Activated T-helper 2 cell treated with anti-CD3 and anti-CD28 coated beads, Interferon-gamma antibody, Interleukin-2, Interleukin-4, amounts not matched to agents 10 μg/mL and 5 μg/mL and 100 μg/mL, durations not matched to agents 14 hours and 24 hours and 36 hours (primary cell): Measurements from ENCODE around the gene SOX5. TPM values are rescaled to one million over a fixed set of nuclear protein-coding genes. Genes with fewer than 3 reads are reported as not detected.

Source experiments
- DNase-seq: peaks from one replicate; pipeline ENCODE4 v3.0.0; 2021; ENCODE audit warnings: low spot score
- H3K27ac Mint-ChIP-seq: one replicate; pipeline ENCODE4 v1.8.0; 2021; ENCODE audit warnings: mixed read lengths
- H3K27me3 Mint-ChIP-seq: one replicate; pipeline ENCODE4 v1.8.0; 2021; ENCODE audit warnings: low read depth, mixed read lengths
- H3K36me3 Mint-ChIP-seq: one replicate; pipeline ENCODE4 v1.8.0; 2021; ENCODE audit warnings: low read depth, mixed read lengths
- H3K4me1 Mint-ChIP-seq: one replicate; pipeline ENCODE4 v1.8.0; 2021; ENCODE audit warnings: low read depth, mixed read lengths
- H3K4me3 Mint-ChIP-seq: one replicate; pipeline ENCODE4 v1.8.0; 2021; ENCODE audit warnings: low read depth, mild to moderate bottlenecking, moderate library complexity, mixed read lengths
- H3K9me3 Mint-ChIP-seq: one replicate; pipeline ENCODE4 v1.8.0; 2021; ENCODE audit warnings: mixed read lengths
- intact Hi-C: fragments of 100-400 bp; cut with micrococcal nuclease; formaldehyde crosslinking; loops from one replicate; pipeline ENCODE4 v1.15.1; 2023
- total RNA-seq: library from RNA; stranded (reverse); gene quantifications from 2 replicates; pipeline ENCODE4 v1.2.3, GENCODE V29; 2022

The SOX5 gene
- total RNA-seq, 1 donor from 2014 or later, result 0.34 TPM

DNA sequence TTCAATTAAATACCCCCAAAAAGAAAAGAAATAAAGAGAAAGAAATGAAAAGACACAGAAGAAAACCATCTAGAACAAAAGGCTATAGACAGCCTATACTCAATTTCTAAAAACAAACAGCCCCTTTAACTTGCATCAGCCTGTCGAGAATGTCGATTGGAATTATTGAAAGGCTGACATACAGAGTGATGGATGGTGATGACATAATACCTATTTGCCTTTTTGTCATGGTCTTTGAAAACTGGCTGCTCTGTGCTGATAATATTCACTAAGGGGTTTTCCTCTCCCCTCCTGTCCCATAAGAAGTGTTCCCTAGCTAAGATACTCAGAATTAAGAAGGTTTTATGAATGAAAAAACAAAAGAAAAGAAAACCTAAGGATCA, 393.7 kb downstream of the SOX5 start:
- intact Hi-C loops, result no loop called here
- Mint-ChIP-seq H3K4me1 (no peaks in the 10 kb centered on the region), H3K27ac (no peak overlapping the region), H3K9me3 (peaks cover 10% of the 10 kb centered on the region), H3K27me3 (no peaks in the 10 kb centered on the region), H3K4me3 (no peak overlapping the region), H3K36me3 (no peaks in the 10 kb centered on the region)
- DNase-seq, result no peak

DNA sequence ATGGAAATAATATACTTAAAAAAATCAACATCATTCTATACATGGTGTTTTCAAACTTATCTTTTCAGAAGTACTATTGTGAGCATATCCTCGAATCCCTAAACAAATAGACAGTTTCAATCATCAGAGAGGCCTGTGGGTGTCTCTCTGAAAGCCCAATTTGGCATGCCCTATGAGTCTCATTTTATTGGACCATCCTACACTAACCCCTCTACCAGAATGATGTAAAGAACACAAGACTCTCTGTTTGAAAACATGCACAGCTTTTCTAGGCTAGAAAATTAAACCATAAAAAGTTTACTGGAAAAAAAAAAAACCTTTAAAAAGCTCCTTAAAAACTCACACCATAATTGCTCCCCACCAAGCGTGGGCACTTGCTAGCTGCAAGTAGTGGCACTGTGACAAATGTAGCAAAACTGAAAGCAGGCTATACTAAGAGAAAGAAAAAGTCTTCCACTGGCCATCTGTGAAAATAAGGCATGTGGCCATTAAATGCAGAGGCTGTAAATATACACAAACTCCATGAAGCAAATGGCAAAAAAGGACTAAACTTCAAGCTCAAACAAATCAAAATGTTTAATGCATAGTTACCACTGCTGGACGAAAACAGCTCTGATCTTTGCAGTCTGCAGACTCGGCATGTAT, 394.2 kb downstream of the SOX5 start:
- intact Hi-C loops, result no loop called here
- peaks cover 12% of the 10 kb centered on the region for H3K9me3 Mint-ChIP-seq
- H3K4me1 Mint-ChIP-seq, result no peaks in the 10 kb centered on the region
- no peaks in the 10 kb centered on the region for H3K27me3 Mint-ChIP-seq
- no peak for DNase-seq
- H3K27ac Mint-ChIP-seq, result no peak overlapping the region
- H3K4me3 Mint-ChIP-seq, result no peak overlapping the region
- H3K36me3 Mint-ChIP-seq, result no peaks in the 10 kb centered on the region

DNA sequence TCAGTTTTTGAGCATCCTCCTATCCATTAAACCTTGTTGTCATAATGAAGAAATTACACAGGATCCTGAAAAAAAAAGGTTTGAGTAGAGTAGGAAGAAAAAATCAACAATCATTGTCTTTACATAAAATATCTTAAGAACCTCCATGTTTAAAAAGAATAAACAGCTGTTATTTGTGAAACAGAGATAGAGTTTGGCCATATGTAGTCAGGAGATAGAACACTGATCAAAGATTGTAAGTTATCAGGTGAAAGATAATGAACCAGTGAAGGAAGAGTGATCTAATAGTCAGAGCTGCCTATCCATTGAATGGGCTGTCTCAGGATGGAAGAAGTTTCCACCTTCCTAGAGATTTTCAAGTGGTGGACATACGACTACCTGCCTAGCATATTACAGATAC, 397.1 kb downstream of the SOX5 start:
- Mint-ChIP-seq H3K9me3 (peaks cover 17% of the 10 kb centered on the region), H3K4me3 (no peak overlapping the region), H3K27ac (no peak overlapping the region), H3K36me3 (no peaks in the 10 kb centered on the region), H3K27me3 (no peaks in the 10 kb centered on the region), H3K4me1 (no peaks in the 10 kb centered on the region)
- DNase-seq, result no peak
- intact Hi-C loops, result no loop called here

DNA sequence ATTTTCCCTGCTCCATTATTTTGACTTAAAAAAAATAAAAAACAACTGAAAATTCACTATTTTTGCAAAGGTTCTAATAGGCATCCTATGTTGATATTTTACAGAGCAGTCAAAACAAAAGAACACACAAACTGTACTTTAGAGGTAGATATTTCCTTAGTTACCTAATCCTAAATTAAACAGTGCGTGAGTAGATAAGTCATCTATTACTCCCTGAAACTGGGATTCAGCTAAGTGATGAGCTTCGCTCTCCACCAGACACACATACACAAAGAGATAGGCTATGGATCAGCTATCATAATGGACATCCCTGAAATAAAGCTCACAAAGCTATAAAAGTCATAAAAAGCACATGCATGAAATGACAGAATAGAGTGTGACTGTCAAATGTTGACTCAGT, 398.7 kb downstream of the SOX5 start:
- Mint-ChIP-seq H3K9me3 (peaks cover 14% of the 10 kb centered on the region), H3K4me3 (no peak overlapping the region), H3K27ac (no peak overlapping the region), H3K36me3 (no peaks in the 10 kb centered on the region), H3K27me3 (no peaks in the 10 kb centered on the region), H3K4me1 (no peaks in the 10 kb centered on the region)
- intact Hi-C loops, result no loop called here
- no peak for DNase-seq

DNA sequence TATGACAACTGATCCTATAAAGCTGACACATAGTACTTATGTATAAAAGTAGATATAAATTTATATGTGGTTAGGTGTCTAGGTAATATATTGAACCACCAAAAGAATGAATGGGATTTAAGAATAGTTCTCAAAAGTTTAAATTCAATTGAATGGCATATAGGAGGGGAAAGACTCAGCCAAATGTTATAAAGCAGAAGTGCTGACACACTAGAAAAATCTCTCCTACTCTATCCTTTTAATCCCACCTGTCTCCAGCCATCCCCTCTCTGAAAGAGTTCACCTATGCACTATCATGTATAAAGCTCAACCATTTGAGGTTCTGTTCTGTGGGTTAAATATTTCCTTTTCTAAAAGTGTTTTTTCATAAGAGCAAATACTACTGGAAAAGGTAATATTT, 400.7 kb downstream of the SOX5 start:
- Mint-ChIP-seq H3K9me3 (peaks cover 14% of the 10 kb centered on the region), H3K4me3 (no peak overlapping the region), H3K27ac (no peak overlapping the region), H3K36me3 (no peaks in the 10 kb centered on the region), H3K27me3 (no peaks in the 10 kb centered on the region), H3K4me1 (no peaks in the 10 kb centered on the region)
- intact Hi-C loops, result no loop called here
- DNase-seq, result no peak

DNA sequence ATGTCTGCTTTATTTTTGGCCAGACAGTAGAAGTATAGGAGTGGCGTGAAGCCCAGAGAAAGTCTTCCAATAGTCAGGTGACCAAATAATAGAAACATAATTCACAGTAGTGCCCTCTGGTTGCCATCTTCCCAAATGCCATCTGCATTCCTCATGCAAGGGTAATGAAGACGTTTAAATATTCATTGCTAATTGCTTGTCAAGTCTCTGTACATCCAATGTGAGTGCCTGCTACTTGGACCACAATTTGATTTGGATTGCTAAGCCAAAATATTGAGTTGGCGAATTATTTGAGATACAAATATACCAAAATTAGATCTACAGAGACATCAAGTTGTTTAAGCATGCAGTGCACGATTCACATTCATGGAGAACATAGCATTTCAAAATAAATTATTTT, 402.7 kb downstream of the SOX5 start:
- no peak for DNase-seq
- no peaks in the 10 kb centered on the region for H3K27me3 Mint-ChIP-seq
- H3K27ac Mint-ChIP-seq, result no peak overlapping the region
- H3K36me3 Mint-ChIP-seq, result no peaks in the 10 kb centered on the region
- no peak overlapping the region for H3K4me3 Mint-ChIP-seq
- H3K9me3 Mint-ChIP-seq, result peaks cover 20% of the 10 kb centered on the region
- intact Hi-C loops, result no loop called here
- no peaks in the 10 kb centered on the region for H3K4me1 Mint-ChIP-seq

DNA sequence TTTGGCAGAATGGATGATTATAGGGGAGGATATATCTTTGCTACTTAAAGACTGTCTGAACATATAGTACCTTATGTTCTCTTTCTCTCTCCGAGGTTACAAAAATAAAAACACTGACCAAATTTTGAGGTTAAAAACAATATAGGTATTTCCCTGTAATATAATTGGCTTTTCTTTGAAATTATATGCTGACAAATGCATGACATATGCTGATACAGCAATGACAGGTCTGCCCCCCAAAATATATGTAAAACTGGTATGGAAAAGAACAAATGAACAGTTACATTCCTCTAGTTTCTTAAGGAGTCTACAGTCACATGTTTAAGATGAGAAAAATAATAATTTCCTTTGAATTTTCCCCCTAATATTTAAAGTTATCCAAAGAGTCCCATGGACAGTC, 405.7 kb downstream of the SOX5 start:
- Mint-ChIP-seq H3K27me3 (no peaks in the 10 kb centered on the region), H3K36me3 (no peaks in the 10 kb centered on the region), H3K27ac (no peak overlapping the region), H3K4me3 (no peak overlapping the region), H3K9me3 (peaks cover 26% of the 10 kb centered on the region), H3K4me1 (no peaks in the 10 kb centered on the region)
- no peak for DNase-seq
- intact Hi-C loops, result no loop called here

DNA sequence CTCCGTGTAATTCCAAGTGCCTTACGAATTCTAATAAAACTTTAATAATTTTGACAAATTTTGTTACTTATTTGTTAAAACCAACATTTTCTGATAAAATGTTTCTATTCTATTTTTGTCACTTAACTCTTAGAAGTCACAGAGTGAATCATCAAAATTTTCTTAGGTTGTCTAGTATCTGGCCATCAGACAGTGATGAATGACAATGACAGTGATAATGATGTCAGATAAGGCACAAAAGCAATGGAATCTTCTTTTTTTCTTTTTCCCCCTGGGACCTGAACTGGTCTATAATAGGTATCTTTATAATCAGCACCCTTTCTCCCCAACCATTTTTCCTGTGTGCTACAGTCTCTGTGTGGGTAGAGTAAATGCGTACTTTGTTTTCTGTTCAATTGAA, 407.3 kb downstream of the SOX5 start:
- intact Hi-C loops, result no loop called here
- H3K4me3 Mint-ChIP-seq, result no peak overlapping the region
- H3K4me1 Mint-ChIP-seq, result no peaks in the 10 kb centered on the region
- H3K36me3 Mint-ChIP-seq, result no peaks in the 10 kb centered on the region
- H3K9me3 Mint-ChIP-seq, result peaks cover 21% of the 10 kb centered on the region
- no peaks in the 10 kb centered on the region for H3K27me3 Mint-ChIP-seq
- no peak overlapping the region for H3K27ac Mint-ChIP-seq
- DNase-seq, result no peak

DNA sequence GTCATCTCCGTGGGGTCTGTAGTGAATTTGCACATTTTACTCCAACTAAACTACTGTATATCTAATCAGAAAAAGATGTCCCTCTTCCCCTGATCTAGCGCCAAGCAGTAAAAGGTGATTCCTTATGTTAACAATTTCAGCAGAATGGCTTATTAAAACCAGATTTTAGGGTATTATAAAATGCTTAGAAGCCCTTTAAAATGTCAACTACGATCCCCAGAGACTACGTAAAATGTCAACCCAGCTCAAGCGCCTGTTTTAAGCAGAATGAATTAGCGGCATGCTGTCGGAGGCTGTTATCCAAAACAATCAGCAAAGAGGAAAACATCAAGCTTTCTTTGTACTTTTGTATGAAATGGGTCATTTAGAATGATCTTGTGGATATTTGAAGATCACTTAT, 408.9 kb downstream of the SOX5 start:
- H3K27me3 Mint-ChIP-seq, result no peaks in the 10 kb centered on the region
- no peak overlapping the region for H3K4me3 Mint-ChIP-seq
- no peaks in the 10 kb centered on the region for H3K36me3 Mint-ChIP-seq
- intact Hi-C loops, result no loop called here
- H3K9me3 Mint-ChIP-seq, result peaks cover 21% of the 10 kb centered on the region
- H3K4me1 Mint-ChIP-seq, result no peaks in the 10 kb centered on the region
- DNase-seq, result no peak
- H3K27ac Mint-ChIP-seq, result no peak overlapping the region

DNA sequence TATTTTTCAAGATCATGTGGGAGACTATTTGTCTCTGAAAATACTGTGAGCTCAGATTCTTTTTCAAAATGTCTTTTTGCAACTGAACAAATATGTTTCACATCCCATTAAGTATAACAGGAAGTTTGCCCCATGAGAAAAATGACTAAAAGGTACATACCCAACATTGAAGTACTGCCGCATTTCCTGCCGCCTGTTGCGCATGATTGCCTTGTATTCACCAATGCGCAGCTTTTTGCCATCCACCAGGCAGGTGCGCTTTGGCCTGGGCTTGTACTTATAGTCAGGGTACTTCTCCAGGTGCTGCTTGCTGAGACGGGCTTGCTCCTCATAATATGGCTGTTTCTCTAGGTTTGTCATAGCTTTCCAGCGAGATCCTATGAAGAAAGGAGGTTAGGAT, 413.2 kb downstream of the SOX5 start:
- H3K4me1 Mint-ChIP-seq, result no peaks in the 10 kb centered on the region
- peaks cover 20% of the 10 kb centered on the region for H3K9me3 Mint-ChIP-seq
- intact Hi-C loops, result no loop called here
- no peak overlapping the region for H3K27ac Mint-ChIP-seq
- H3K4me3 Mint-ChIP-seq, result no peak overlapping the region
- H3K27me3 Mint-ChIP-seq, result no peaks in the 10 kb centered on the region
- no peaks in the 10 kb centered on the region for H3K36me3 Mint-ChIP-seq
- DNase-seq, result no peak

DNA sequence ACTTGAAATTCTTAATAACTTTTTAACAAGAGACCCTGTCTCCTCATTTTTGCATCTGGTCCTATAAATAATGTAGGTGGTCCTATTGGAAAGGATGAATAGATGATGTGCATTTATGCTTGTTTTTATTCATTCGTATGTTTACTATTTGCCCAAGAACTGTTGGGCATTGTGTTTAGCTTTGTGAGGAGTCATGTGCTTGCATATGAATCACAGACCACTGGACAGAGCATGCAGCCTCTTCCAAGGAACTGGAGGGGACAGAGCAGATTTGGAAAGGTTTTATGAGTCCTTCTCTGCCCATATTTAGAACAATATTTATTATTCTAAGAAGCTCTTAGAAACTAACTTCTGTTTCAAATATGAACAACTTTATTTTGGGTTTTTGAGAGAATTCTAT, 414.0 kb downstream of the SOX5 start:
- H3K9me3 Mint-ChIP-seq, result peaks cover 21% of the 10 kb centered on the region
- H3K4me1 Mint-ChIP-seq, result no peaks in the 10 kb centered on the region
- H3K36me3 Mint-ChIP-seq, result no peaks in the 10 kb centered on the region
- intact Hi-C loops, result no loop called here
- H3K27ac Mint-ChIP-seq, result no peak overlapping the region
- no peak for DNase-seq
- no peak overlapping the region for H3K4me3 Mint-ChIP-seq
- no peaks in the 10 kb centered on the region for H3K27me3 Mint-ChIP-seq

DNA sequence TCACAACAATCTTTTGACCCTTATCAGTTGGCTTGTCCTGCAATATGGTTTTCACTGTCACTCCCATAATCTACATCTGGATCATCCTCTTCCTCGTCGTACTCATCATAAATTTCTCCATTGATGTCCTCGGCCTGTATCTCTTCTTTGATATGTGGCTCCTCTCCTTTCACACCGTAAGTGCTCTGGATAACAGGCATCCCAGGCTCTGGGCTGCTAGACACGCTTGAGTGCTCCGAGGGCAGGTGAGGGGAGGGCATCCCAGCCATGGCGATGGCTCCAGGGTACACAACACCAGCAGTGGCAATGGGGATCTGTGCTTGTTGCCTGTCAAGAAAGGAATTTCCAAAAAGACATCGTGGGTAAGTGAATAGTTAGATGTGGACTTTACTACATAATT, 415.3 kb downstream of the SOX5 start:
- no peaks in the 10 kb centered on the region for H3K4me1 Mint-ChIP-seq

DNA sequence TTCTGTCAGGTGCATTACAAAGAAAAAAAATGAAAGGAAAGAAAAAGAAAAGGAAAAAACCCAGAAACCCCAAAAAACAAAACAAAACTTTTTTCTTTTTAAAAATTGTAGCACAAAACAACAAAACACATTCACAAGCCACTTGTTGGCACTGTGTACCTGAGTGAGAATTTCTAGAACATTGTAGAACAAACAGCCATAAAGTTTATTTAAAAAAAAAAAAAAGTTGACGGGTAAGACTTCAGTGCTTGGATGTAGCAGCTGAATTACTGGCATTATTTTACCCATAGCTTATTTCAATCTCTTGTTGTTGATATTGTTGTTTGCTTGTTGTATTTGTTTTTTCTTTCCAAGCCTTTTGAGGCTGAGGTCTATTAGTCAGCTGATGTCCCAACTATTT, 415.8 kb downstream of the SOX5 start:
- no peaks in the 10 kb centered on the region for H3K4me1 Mint-ChIP-seq
- H3K9me3 Mint-ChIP-seq, result peaks cover 9% of the 10 kb centered on the region
- H3K27ac Mint-ChIP-seq, result no peak overlapping the region

More for the DNA sequence above, 415.3 kb downstream of the SOX5 start:
- Mint-ChIP-seq H3K27me3 (no peaks in the 10 kb centered on the region), H3K36me3 (no peaks in the 10 kb centered on the region), H3K9me3 (peaks cover 13% of the 10 kb centered on the region), H3K4me3 (no peak overlapping the region), H3K27ac (no peak overlapping the region)
- intact Hi-C loops, result no loop called here
- DNase-seq, result no peak

DNA sequence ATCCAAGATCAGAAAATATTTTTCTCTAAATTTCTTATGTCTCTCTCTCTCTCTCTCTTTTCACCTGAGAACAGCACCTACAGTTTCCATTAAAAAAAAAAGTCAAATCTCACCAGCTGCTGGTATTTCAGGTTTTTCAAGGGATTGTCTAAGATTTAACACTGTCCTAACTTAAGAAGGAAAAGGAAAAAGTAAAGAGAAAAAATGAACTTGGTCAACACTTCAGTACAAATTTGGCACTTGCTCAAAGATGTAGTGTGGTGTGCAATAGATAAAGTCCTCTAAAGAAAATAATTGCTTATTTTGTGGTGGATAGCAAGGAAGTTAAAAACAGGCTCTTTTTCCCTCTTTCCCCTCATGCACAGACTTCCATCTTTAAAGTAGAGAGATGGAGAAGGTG, 416.2 kb downstream of the SOX5 start:
- no peak for DNase-seq
- intact Hi-C loops, result no loop called here
- Mint-ChIP-seq H3K27ac (no peak overlapping the region), H3K4me3 (no peak overlapping the region), H3K4me1 (no peaks in the 10 kb centered on the region), H3K36me3 (no peaks in the 10 kb centered on the region), H3K9me3 (peaks cover 9% of the 10 kb centered on the region), H3K27me3 (no peaks in the 10 kb centered on the region)

More for the DNA sequence above, 415.8 kb downstream of the SOX5 start:
- no peak overlapping the region for H3K4me3 Mint-ChIP-seq
- no peaks in the 10 kb centered on the region for H3K27me3 Mint-ChIP-seq
- intact Hi-C loops, result no loop called here
- H3K36me3 Mint-ChIP-seq, result no peaks in the 10 kb centered on the region
- no peak for DNase-seq
